DND-41 (cell line): Measurements from ENCODE around the gene SLC7A7.

Experiments used
- CTCF ChIP-seq: IDR thresholded peaks from 2 replicates; pipeline ENCODE4 v1.5.1; 2012; ENCODE audit warnings: borderline replicate concordance, low read length, moderate library complexity, mild to moderate bottlenecking; ENCODE audit not compliant: poor library complexity, severe bottlenecking; ENCODE audit errors: extremely low read depth
- EZH2 ChIP-seq: IDR thresholded peaks from 3 replicates; pipeline ENCODE4 v1.6.1; 2012; ENCODE audit warnings: borderline replicate concordance, low read depth, mild to moderate bottlenecking, moderate library complexity, low read length, inconsistent platforms; ENCODE audit not compliant: severe bottlenecking

- TF ChIP-seq CTCF (no peak), EZH2 (no peak)
Measured at GRCh38 chr14:22849212-22849819, 34.1 kb upstream of the SLC7A7 start.
